Esophagus squamous epithelium (tissue), 5 donors: Measurements from ENCODE around the gene CAVIN2. TPM values are rescaled to one million over a fixed set of nuclear protein-coding genes. Genes with fewer than 3 reads are reported as not detected.

Source experiments
- DNase-seq: peaks from one replicate; lab custom pipeline; 2025; lab: John Stamatoyannopoulos, UW
- H3K27ac ChIP-seq, 4 donors: fragments of 200-600 bp; sonication (generic); one replicate each; pipeline ENCODE4 v1.5.1; 2016 to 2019; ENCODE audit warnings: mild to moderate bottlenecking in 1 of 4
- H3K27me3 ChIP-seq, 4 donors: fragments of 200-600 bp; sonication (generic); 1 replicate in 3 of 4; 2 replicates in 1 of 4; pipeline versions ENCODE4 v1.5.1 to v1.6.0; 2017 to 2021; ENCODE audit warnings: antibody characterized with exemption in 1 of 4
- H3K36me3 ChIP-seq, 3 donors: fragments of 200-600 bp; sonication (generic); one replicate each; pipeline ENCODE4 v1.5.1; 2016 to 2019
- H3K4me1 ChIP-seq, 3 donors: fragments of 200-600 bp; sonication (generic); one replicate each; pipeline ENCODE4 v1.5.1; 2017 to 2019
- H3K4me3 ChIP-seq, 4 donors: fragments of 200-600 bp; sonication (generic); 1 replicate in 3 of 4; 2 replicates in 1 of 4; pipeline ENCODE4 v1.5.1; 2016 to 2019; ENCODE audit warnings: mild to moderate bottlenecking in 2 of 4, moderate library complexity in 1 of 4
- H3K9me3 ChIP-seq, 3 donors: fragments of 200-600 bp; sonication (generic); one replicate each; pipeline ENCODE4 v1.5.1; 2016 to 2019
- POLR2A ChIP-seq, 4 donors: fragments of 450-650 bp; IDR thresholded peaks; one replicate each; pipeline ENCODE4 v1.6.1; 2017; ENCODE audit warnings: antibody characterized with exemption in 4 of 4, mild to moderate bottlenecking in 4 of 4, moderate library complexity in 3 of 4
- WGBS, 2 donors: methylation state at CpG; one replicate each; pipeline ENCODE4 v1.1.5; 2018; 5-methylcytosine and 5-hydroxymethylcytosine counted together
- intact Hi-C: fragments of 100-400 bp; cut with DNase I; formaldehyde crosslinking; loops from one replicate; pipeline ENCODE4 v1.15.0; 2022
- total RNA-seq, 4 donors: library from RNA; depleted of rRNA; stranded (reverse); fragments of >200 nt; gene quantifications; one replicate each; pipeline ENCODE4 v1.1.0, GENCODE V29; 2016
- TF ChIP-seq, protein P1 (sequence below), 6 experiments: fragments of 450-650 bp in 4 of 6; fragments of 200-600 bp in 2 of 6; sonication (generic) in 2 of 6; IDR thresholded peaks; one replicate each; pipeline ENCODE4 v1.5.1; 2016 to 2019; ENCODE audit warnings: antibody characterized with exemption in 6 of 6, mild to moderate bottlenecking in 4 of 6, moderate library complexity in 4 of 6
- donor health status: DM: yes; HTN: yes; CAD: no.

Gene CAVIN2
- total RNA-seq, 4 donors from 2014 or later, result 12.4 to 50.7 (median 16.6) TPM

DNA sequence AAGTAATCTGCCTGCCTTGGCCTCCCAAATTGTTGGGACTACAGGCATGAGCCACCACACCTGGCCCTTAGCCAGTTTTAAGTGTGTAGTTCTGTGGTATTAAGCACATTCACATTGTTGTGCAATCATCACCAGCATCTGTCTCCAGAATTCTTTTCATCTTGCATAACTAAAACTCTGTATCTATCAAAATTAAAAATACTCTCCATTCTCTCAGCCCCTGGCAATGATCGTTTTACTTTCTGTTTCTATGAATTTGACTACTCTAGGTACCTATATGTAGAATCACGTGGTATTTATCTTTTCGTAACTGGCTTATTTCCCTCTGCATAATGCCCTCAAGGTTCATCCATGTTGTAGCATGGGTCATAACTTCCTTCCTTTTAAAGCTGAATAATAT lies 45.5 kb upstream of the CAVIN2 start:
- no peak overlapping the region for H3K4me3 ChIP-seq

DNA sequence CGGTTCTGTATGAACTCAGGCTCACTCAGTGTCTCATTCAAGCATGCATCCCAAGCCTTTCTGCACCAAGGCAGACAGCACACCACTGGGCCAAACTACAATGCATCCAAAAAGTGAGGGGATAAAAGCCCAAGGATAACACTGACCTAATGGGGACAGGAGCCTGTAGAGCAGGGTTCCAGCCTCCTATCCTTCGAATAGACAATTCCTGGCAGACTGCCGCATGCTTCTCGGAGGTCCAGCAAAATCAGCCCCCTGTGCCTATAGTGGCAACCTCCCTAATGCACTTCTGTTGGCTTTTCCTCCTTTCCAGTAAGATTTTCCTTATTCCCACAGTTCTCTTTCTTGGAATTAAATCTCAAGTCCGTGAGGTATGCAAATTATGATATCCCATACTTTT lies 44.8 kb upstream of the CAVIN2 start:
- no peak overlapping the region for H3K4me3 ChIP-seq
- intact Hi-C loops, result no loop called here
- H3K27ac ChIP-seq, result no peak overlapping the region
- no peaks in the 10 kb centered on the region for H3K27me3 ChIP-seq
- no peak for TF ChIP-seq POLR2A (IDR thresholded peaks at IDR 0.05)
- TF ChIP-seq, protein P1, sequence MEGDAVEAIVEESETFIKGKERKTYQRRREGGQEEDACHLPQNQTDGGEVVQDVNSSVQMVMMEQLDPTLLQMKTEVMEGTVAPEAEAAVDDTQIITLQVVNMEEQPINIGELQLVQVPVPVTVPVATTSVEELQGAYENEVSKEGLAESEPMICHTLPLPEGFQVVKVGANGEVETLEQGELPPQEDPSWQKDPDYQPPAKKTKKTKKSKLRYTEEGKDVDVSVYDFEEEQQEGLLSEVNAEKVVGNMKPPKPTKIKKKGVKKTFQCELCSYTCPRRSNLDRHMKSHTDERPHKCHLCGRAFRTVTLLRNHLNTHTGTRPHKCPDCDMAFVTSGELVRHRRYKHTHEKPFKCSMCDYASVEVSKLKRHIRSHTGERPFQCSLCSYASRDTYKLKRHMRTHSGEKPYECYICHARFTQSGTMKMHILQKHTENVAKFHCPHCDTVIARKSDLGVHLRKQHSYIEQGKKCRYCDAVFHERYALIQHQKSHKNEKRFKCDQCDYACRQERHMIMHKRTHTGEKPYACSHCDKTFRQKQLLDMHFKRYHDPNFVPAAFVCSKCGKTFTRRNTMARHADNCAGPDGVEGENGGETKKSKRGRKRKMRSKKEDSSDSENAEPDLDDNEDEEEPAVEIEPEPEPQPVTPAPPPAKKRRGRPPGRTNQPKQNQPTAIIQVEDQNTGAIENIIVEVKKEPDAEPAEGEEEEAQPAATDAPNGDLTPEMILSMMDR (IDR thresholded peaks at IDR 0.05), result no peak
- no peaks in the 10 kb centered on the region for H3K9me3 ChIP-seq
- no peaks in the 10 kb centered on the region for H3K36me3 ChIP-seq
- DNase-seq, result no peak
- WGBS, 2 donors, result 84 to 89% methylated on average over 5 of the region's 5 CpGs
- peaks cover 4 to 37% (median 27%) of the 10 kb centered on the region in 3 donors for H3K4me1 ChIP-seq

More for the DNA sequence above, 45.5 kb upstream of the CAVIN2 start:
- H3K27ac ChIP-seq, result peak overlapping the region in 1 of 4 donors; percentile 34
- peaks cover 4 to 34% (median 27%) of the 10 kb centered on the region in 3 donors for H3K4me1 ChIP-seq
- DNase-seq, result no peak
- no peaks in the 10 kb centered on the region for H3K27me3 ChIP-seq
- intact Hi-C loops, result no loop called here
- 20 to 31% methylated on average over 3 of the region's 3 CpGs for WGBS, 2 donors
- H3K36me3 ChIP-seq, result no peaks in the 10 kb centered on the region
- TF ChIP-seq, protein P1 (IDR thresholded peaks at IDR 0.05), result no peak
- no peak for TF ChIP-seq POLR2A (IDR thresholded peaks at IDR 0.05)
- H3K9me3 ChIP-seq, result no peaks in the 10 kb centered on the region

DNA sequence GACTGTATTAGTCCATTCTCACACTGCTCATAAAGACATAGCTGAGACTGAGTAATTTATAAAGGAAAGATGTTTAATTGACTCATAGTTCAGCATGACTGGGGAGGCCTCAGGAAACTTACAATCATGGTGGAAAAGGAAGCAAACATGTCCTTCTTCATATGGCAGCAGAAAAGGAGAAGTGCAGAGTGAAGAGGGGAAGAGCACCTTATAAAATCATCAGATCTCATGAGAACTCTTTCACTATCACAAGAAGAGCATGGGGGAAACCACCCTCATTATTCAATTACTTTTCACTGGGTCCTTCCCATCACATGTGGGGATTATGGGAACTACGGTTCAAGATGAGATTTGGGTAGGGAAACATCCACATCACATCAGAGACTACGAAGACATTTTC lies 43.0 kb upstream of the CAVIN2 start:
- intact Hi-C loops, result no loop called here
- no peak for DNase-seq
- Histone ChIP-seq H3K4me1 (peaks cover 0 to 42% (median 27%) of the 10 kb centered on the region in 3 donors), H3K27me3 (no peaks in the 10 kb centered on the region), H3K4me3 (no peak overlapping the region), H3K36me3 (no peaks in the 10 kb centered on the region), H3K27ac (no peak overlapping the region), H3K9me3 (no peaks in the 10 kb centered on the region)
- WGBS, 2 donors, result 83 to 89% methylated on average over 2 of the region's 2 CpGs
- TF ChIP-seq, protein P1 (IDR thresholded peaks at IDR 0.05), result no peak
- TF ChIP-seq POLR2A (IDR thresholded peaks at IDR 0.05), result no peak

DNA sequence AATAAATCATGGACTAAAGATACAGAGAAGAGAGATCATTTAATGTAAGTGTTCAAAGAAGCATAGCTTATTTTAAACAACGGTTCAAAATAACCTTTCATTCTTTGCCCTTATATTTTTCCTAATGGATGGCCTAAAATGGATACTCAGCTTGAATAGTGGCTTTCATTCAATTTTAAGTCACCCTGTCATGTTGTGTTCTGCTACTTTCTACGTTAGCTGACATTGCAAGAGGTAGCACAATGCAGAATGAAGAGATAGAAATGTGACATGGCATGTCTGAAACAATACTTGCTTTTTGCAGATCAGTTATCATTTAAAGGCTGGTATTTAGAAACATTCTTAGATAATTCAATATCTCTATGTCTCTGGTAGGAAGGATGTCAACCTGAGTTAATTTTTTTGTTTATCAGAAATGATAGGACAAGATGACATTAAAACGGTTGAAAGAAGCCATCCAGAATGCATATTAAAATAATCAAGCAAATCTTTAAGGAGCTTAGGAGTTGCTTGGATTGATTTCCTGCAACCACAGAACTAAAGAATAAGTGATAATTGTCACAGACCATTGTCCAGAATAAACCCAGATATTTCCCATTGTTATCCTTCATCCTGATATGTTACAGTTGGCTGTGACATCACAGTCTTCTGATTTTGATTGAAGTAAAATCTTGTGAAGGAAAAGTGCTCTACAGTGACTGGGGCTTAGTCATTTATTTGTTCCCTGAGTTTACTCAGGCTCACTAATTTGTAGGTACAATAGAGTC lies 41.7 kb upstream of the CAVIN2 start:
- H3K4me3 ChIP-seq, result no peak overlapping the region
- no peaks in the 10 kb centered on the region for H3K36me3 ChIP-seq
- 77 to 79% methylated on average over 3 of the region's 3 CpGs for WGBS, 2 donors
- no peak for TF ChIP-seq POLR2A (IDR thresholded peaks at IDR 0.05)
- TF ChIP-seq, protein P1 (IDR thresholded peaks at IDR 0.05), result no peak
- H3K27me3 ChIP-seq, result no peaks in the 10 kb centered on the region
- peaks cover 0 to 33% (median 18%) of the 10 kb centered on the region in 3 donors for H3K4me1 ChIP-seq
- no peak overlapping the region for H3K27ac ChIP-seq
- H3K9me3 ChIP-seq, result no peaks in the 10 kb centered on the region
- intact Hi-C loops, result no loop called here
- DNase-seq, result no peak

DNA sequence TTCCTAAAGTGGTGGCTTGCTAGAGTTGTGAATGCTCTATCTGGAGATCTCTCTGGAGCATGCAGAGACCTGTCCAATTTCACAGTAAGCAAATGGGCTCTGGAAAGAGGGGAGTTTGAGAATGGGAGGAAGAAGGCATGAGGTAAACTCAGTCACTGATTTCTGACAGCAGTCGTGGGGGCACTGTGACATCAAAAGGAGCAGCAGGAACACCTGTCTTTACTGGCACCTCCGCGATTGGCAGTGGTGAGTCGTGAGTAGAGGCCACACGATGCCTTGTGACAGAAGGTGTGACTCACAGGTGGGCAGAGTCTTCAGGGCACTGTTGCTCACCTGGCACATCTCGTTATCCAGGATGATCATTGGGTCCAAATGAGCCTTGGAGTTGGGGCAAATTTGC lies 38.8 kb upstream of the CAVIN2 start:
- DNase-seq, result no peak
- no peak overlapping the region for H3K27ac ChIP-seq
- H3K4me3 ChIP-seq, result no peak overlapping the region
- H3K36me3 ChIP-seq, result no peaks in the 10 kb centered on the region
- H3K27me3 ChIP-seq, result no peaks in the 10 kb centered on the region
- peaks cover 0 to 24% (median 11%) of the 10 kb centered on the region in 3 donors for H3K4me1 ChIP-seq
- TF ChIP-seq, protein P1 (IDR thresholded peaks at IDR 0.05), result no peak
- no peak for TF ChIP-seq POLR2A (IDR thresholded peaks at IDR 0.05)
- WGBS, 2 donors, result 54 to 73% methylated on average over 5 to 6 of the region's 6 CpGs
- H3K9me3 ChIP-seq, result peaks cover 0 to 7% (median 0%) of the 10 kb centered on the region in 3 donors
- intact Hi-C loops, result no loop called here
